Epithelial cell of proximal tubule (primary cell): Measurements from ENCODE around the gene NUP210. TPM values are rescaled to one million over a fixed set of nuclear protein-coding genes. Genes with fewer than 3 reads are reported as not detected.

Experiments
- DNase-seq: peaks from one replicate; pipeline ENCODE4 v3.0.0-alpha.2; 2011; ENCODE audit warnings: low read depth
- H3K4me3 ChIP-seq: 2 replicates; pipeline ENCODE4 v1.5.1; 2011; ENCODE audit warnings: low read depth, mild to moderate bottlenecking, low read length
- total RNA-seq: library from RNA; depleted of rRNA; stranded (reverse); fragments of >200 nt; gene quantifications from 2 replicates; pipeline ENCODE4 v1.2.3, GENCODE V29; 2015
- TF ChIP-seq, protein P1 (sequence below): conservative IDR thresholded peaks from 2 replicates; pipeline ENCODE4 v1.5.1; 2012; ENCODE audit warnings: low read depth, mild to moderate bottlenecking, low read length

The NUP210 gene
- total RNA-seq, 1 donor from 2014 or later = 40.1 TPM

DNA sequence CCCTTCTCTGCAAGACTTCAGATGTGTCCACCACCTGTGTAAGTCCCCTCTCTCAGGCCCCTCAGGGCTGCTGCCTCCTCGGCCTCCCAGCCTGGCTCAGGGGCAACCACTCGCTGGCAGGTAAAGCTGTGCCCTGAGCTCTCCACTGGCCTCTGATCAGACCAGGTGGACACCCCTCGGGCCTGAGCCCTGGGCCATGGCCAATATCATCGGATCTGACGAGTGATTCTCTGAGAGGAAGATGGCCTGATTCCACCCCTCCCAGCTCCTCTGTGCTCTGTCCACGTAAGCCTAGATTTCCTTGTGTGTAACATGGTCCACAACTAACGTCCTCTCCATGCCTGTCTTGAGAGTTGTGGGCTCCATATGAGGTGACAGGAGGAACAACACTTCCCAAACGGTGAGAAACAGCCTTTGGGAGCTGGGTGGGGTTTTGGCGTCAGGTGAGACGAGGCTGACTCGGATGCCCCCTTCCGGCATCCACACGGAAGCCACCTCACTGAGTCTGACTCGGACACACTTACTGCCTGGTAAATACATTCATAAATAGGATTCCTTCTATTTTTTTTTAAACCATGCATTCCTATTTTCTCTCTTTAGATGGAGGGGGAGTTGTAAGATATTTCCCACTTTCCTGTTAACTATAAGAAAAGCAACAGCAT is 86.8 kb downstream of the NUP210 start:
- no peak for DNase-seq
- TF ChIP-seq, protein P1, sequence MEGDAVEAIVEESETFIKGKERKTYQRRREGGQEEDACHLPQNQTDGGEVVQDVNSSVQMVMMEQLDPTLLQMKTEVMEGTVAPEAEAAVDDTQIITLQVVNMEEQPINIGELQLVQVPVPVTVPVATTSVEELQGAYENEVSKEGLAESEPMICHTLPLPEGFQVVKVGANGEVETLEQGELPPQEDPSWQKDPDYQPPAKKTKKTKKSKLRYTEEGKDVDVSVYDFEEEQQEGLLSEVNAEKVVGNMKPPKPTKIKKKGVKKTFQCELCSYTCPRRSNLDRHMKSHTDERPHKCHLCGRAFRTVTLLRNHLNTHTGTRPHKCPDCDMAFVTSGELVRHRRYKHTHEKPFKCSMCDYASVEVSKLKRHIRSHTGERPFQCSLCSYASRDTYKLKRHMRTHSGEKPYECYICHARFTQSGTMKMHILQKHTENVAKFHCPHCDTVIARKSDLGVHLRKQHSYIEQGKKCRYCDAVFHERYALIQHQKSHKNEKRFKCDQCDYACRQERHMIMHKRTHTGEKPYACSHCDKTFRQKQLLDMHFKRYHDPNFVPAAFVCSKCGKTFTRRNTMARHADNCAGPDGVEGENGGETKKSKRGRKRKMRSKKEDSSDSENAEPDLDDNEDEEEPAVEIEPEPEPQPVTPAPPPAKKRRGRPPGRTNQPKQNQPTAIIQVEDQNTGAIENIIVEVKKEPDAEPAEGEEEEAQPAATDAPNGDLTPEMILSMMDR = no peak
- no peak overlapping the region for H3K4me3 ChIP-seq

DNA sequence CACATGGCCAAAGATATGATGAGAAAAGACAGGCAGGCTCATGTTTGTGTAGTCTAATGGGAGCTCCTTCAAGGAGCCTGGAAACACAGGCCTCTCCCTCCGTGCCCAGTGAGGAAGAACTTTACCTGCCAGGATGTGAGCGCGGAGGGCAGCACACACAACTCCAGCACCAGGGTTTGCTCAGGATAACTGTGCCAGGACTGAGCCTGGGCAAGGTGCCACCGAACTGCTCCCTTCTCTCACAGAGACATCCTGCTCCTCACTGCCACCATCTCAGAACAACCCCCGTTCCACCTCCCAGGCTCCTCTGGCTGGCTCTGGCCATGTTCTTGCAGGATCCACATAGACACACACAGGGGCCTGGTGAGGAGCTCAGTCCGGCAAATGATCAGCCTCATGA is 87.4 kb downstream of the NUP210 start:
- no peak for DNase-seq
- TF ChIP-seq, protein P1 = no peak
- no peak overlapping the region for H3K4me3 ChIP-seq

- H3K4me3 ChIP-seq = no peak overlapping the region
- no peak for DNase-seq
- TF ChIP-seq, protein P1 = no peak
These were observed 88.0 kb downstream of the NUP210 start for GRCh38 chr3:13332158-13332557.

DNA sequence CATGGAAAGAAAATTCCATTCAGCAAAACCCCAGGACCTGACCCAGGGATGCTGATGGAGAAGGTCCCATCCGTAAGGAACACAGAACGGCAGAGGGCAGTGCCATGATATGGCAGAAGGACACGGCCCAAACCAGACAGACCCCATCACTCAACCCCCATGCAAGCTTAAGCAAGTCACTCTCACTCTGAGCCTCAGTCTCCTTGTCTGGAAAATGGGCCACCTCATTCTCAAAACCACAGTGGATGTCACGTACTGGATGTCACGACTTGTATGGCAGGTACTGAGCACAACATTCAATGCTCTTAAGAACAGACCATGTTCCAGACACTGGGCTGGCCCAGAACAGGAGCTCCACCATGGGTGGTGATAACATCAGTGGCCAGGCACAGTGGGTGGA is 90.4 kb downstream of the NUP210 start:
- no peak overlapping the region for H3K4me3 ChIP-seq
- no peak for DNase-seq
- TF ChIP-seq, protein P1 = no peak

DNA sequence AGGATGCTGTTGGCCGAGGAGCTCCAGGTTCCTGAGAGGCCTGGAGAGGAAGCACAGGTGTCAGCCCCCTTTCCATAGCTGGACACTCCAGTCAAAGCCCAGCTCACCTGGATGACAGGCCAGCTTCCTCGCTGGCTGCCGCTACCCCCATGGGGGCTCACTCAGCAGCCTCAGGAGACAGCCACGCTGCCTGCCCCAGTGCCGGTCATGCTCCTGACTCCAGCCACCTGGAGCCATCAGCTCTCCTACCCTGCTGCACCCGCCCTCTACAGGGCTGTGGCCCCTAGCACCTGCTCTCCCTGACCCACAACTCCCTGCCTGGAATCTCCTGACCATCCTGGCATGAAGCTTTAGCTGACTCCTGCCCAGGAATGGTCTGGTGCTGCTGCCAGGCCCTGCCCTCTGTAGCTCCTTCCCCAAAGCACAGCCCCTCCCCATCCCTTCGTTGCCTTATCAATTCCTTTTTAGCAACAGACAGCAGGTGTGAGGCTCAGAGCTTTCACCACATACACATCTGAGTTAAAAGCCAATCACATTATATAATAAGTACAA is 94.2 kb downstream of the NUP210 start:
- TF ChIP-seq, protein P1 = no peak
- H3K4me3 ChIP-seq = no peak overlapping the region

DNA sequence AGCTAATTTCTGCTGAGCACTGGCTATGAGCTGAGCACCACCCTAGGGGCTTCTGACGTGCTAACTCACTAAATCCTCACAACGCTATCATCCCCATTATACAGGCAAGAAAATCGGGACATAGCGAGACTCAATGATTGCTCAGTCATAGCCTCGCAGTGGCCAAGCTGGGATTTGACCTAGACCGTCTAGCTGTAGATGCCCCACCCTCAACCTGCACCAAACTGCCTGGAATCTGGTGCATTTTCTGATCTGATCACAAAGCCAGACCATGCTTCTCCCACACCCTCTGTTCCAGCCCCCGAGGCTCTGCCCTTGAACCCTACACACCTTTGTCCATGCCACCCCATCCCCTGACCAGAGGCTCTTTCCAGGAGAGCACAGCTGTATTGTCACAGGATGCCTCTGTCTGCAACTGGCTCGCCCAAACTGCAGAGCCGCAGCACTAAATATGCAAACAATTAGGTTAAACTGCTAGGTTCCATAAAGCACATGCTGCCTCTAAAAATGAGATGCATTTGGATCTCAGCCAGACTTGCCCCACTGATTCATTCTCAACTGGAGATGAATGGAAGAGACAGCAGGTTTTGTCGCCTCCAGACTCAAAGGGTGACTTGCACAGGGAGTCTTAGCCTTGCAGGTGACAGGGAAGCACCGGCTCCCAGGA is 95.2 kb downstream of the NUP210 start:
- H3K4me3 ChIP-seq = no peak overlapping the region
- DNase-seq = no peak
- TF ChIP-seq, protein P1 = no peak

More for the DNA sequence above, 94.2 kb downstream of the NUP210 start:
- no peak for DNase-seq
